GM23248 (cell line): ENCODE results near the gene ANKRD29.

Experiments
- EZH2 ChIP-seq: fragments of 200-600 bp; sonication (generic); IDR thresholded peaks from 2 replicates; pipeline ENCODE4 v1.6.1; 2018; ENCODE audit warnings: antibody characterized with exemption, mild to moderate bottlenecking; ENCODE audit not compliant: insufficient read depth, poor library complexity, severe bottlenecking
- EZH2phosphoT487 ChIP-seq: fragments of 200-600 bp; sonication (generic); IDR thresholded peaks from 2 replicates; pipeline ENCODE4 v1.6.1; 2018; ENCODE audit warnings: antibody characterized with exemption, moderate library complexity, mild to moderate bottlenecking, low read depth; ENCODE audit not compliant: insufficient read depth

- TF ChIP-seq EZH2: no peak
- TF ChIP-seq EZH2phosphoT487: no peak
Observed at GRCh38 chr18:23565916-23566547, 96.7 kb downstream of the ANKRD29 start.
